Sciatic nerve (tissue), 2 donors: ENCODE results near the gene PLEKHB1. TPM values are rescaled to one million over a fixed set of nuclear protein-coding genes. Genes with fewer than 3 reads are reported as not detected.
A peak's percentile ranks its signal among the peaks of the same experiment; 100 is the strongest.

Experiments used
- ATAC-seq: fragments of 200-7000 bp; cut with Tn5 transposase; one replicate; pipeline ENCODE4 v1.9.1; 2020; ENCODE audit warnings: mild to moderate bottlenecking, moderate library complexity
- DNase-seq: peaks from one replicate; pipeline ENCODE4 v3.0.0-alpha.2; 2020; ENCODE audit warnings: low spot score
- intact Hi-C: fragments of 100-400 bp; cut with DNase I; formaldehyde crosslinking; loops from one replicate; pipeline ENCODE4 v1.14.2; 2022
- total RNA-seq: library from RNA; stranded (reverse); fragmentation: NEBNext Ultra II Directional; extraction: Animal tissue kit (Norgen Biotek cat#: 25700); gene quantifications from one replicate; pipeline ENCODE4 v1.2.1, GENCODE V29; 2021
- donor health status: DM: no; HTN: no; CAD: no.
- donor health status: DM: no; HTN: no; CAD: no.

PLEKHB1 gene
- total RNA-seq, 1 donor from 2014 or later, result 370 TPM

- intact Hi-C loops, result no loop called here
- no peak for ATAC-seq
- no peak for DNase-seq
These were observed 1.0 kb upstream of the PLEKHB1 start for GRCh38 chr11:73645121-73645969.

GRCh38 chr11:73647459-73648100 is 1.2 kb downstream of the PLEKHB1 start:
- DNase-seq (peak; percentile 94), ATAC-seq (peak; percentile 96)
- intact Hi-C loops, result no loop called here

- ATAC-seq (no peak), DNase-seq (no peak)
- intact Hi-C loops, result no loop called here
These were observed 1.7 kb downstream of the PLEKHB1 start for GRCh38 chr11:73648121-73648520.

GRCh38 chr11:73648571-73649046 is 2.2 kb downstream of the PLEKHB1 start:
- DNase-seq (no peak), ATAC-seq (no peak)
- intact Hi-C loops, result no loop called here

- intact Hi-C loops, result no loop called here
- DNase-seq (no peak), ATAC-seq (no peak)
These were observed 2.8 kb downstream of the PLEKHB1 start for GRCh38 chr11:73649206-73649605.

GRCh38 chr11:73650400-73650799 is 4.0 kb downstream of the PLEKHB1 start:
- DNase-seq, result no peak
- intact Hi-C loops, result no loop called here
- ATAC-seq, result no peak

GRCh38 chr11:73651252-73651651 is 4.9 kb downstream of the PLEKHB1 start:
- no peak for DNase-seq
- intact Hi-C loops, result no loop called here
- ATAC-seq, result no peak

- no peak for DNase-seq
- no peak for ATAC-seq
- intact Hi-C loops, result no loop called here
These were observed 5.3 kb downstream of the PLEKHB1 start for GRCh38 chr11:73651661-73652045.

GRCh38 chr11:73652046-73652730 is 5.8 kb downstream of the PLEKHB1 start:
- peak; percentile 87 for DNase-seq
- ATAC-seq, result peak; percentile 92
- intact Hi-C loops, result no loop called here

GRCh38 chr11:73652856-73653559 is 6.6 kb downstream of the PLEKHB1 start:
- DNase-seq (no peak), ATAC-seq (no peak)
- intact Hi-C loops, result no loop called here

- DNase-seq (no peak), ATAC-seq (no peak)
These were observed 7.6 kb downstream of the PLEKHB1 start for GRCh38 chr11:73653996-73654395.

GRCh38 chr11:73654482-73655021 is 8.2 kb downstream of the PLEKHB1 start:
- ATAC-seq, result no peak
- intact Hi-C loops, result no loop called here
- no peak for DNase-seq

More at GRCh38 chr11:73653996-73654395, 7.6 kb downstream of the PLEKHB1 start:
- intact Hi-C loops, result no loop called here

GRCh38 chr11:73655686-73656085 is 9.3 kb downstream of the PLEKHB1 start:
- ATAC-seq (no peak), DNase-seq (no peak)
- intact Hi-C loops, result no loop called here

GRCh38 chr11:73656985-73657384 is 10.6 kb downstream of the PLEKHB1 start:
- intact Hi-C loops, result no loop called here
- DNase-seq (no peak), ATAC-seq (no peak)

GRCh38 chr11:73659961-73660360 is 13.6 kb downstream of the PLEKHB1 start:
- intact Hi-C loops, result loop anchor here (5.0 to 10.0 kb wide), 2 partner anchors 33 to 255 kb away; no protein-coding TSS in a partner anchor
- DNase-seq, result no peak
- no peak for ATAC-seq

GRCh38 chr11:73660497-73661034 is 14.2 kb downstream of the PLEKHB1 start:
- DNase-seq (no peak), ATAC-seq (no peak)
- intact Hi-C loops, result loop anchor here (5.0 to 10.0 kb wide), 2 partner anchors 33 to 256 kb away; no protein-coding TSS in a partner anchor

GRCh38 chr11:73661035-73661628 is 14.8 kb downstream of the PLEKHB1 start:
- intact Hi-C loops, result loop anchor here (5.0 to 10.0 kb wide), 2 partner anchors 34 to 256 kb away; no protein-coding TSS in a partner anchor
- ATAC-seq (peak; percentile 97), DNase-seq (peak; percentile 97)
